Activated CD4-positive, alpha-beta T cell treated with anti-CD3 and anti-CD28 coated beads for 48 hours (primary cell): ENCODE results near the gene HM13.

Experiments
- DNase-seq: peaks from one replicate; pipeline ENCODE4 v3.0.0-alpha.2; 2020

Gene HM13

DNA sequence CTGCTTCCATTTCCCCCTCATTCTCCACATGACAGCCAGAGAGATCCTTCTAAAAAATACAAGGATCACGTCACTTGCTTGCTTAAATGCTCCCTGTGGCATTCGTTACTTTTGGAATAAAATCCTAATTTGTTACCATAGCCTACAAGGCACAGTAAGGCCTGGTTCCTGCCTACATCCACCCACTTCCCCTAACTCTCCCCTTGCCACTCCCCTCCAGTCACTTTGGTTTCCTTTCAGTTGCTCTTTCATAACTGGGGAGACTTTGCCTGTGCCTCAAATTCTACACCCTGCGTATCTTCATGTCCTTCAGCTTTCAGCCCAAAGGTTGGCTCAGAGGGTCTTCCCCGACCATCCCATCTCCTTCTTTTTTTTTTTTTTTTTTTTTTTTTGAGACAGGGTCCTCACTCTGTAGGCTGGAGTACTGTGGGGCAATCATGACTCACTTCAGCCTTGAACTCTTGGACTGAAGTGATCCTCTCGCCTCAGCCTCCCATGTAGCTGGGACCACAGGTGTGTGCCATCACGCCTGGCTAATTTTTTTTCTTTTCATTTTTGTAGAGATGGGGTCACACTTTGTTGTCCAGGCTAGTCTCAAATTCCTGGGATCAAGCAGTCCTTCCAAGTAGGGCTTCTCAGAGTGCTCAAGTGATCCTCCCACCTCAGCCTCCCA lies 103.3 kb downstream of the HM13 start:
- no peak for DNase-seq
